Esophagus muscularis mucosa (tissue), 4 donors: ENCODE data around the gene IP6K1.

Source experiments
- EP300 ChIP-seq: sonication (generic); formaldehyde crosslinking; IDR thresholded peaks from one replicate; pipeline ENCODE4 v1.6.1; 2017; ENCODE audit warnings: antibody characterized with exemption
- POLR2A ChIP-seq: fragments of 450-650 bp; IDR thresholded peaks from one replicate; pipeline ENCODE4 v1.6.1; 2017; ENCODE audit warnings: antibody characterized with exemption, moderate library complexity, mild to moderate bottlenecking, low read depth
- POLR2AphosphoS5 ChIP-seq, 2 donors: sonication (generic); formaldehyde crosslinking; IDR thresholded peaks; one replicate each; pipeline ENCODE4 v1.6.1; 2017; ENCODE audit warnings: antibody characterized with exemption in 2 of 2
- TF ChIP-seq, protein P1 (sequence below), 3 experiments: fragments of 200-600 bp in 2 of 3; fragments of 450-650 bp in 1 of 3; sonication (generic) in 2 of 3; IDR thresholded peaks; one replicate each; pipeline ENCODE4 v1.5.1; 2017 to 2019; ENCODE audit warnings: antibody characterized with exemption in 3 of 3, mild to moderate bottlenecking in 2 of 3, moderate library complexity in 1 of 3

GRCh38 chr3:49703956-49704355 lies 82.4 kb downstream of the IP6K1 start:
- TF ChIP-seq, protein P1, sequence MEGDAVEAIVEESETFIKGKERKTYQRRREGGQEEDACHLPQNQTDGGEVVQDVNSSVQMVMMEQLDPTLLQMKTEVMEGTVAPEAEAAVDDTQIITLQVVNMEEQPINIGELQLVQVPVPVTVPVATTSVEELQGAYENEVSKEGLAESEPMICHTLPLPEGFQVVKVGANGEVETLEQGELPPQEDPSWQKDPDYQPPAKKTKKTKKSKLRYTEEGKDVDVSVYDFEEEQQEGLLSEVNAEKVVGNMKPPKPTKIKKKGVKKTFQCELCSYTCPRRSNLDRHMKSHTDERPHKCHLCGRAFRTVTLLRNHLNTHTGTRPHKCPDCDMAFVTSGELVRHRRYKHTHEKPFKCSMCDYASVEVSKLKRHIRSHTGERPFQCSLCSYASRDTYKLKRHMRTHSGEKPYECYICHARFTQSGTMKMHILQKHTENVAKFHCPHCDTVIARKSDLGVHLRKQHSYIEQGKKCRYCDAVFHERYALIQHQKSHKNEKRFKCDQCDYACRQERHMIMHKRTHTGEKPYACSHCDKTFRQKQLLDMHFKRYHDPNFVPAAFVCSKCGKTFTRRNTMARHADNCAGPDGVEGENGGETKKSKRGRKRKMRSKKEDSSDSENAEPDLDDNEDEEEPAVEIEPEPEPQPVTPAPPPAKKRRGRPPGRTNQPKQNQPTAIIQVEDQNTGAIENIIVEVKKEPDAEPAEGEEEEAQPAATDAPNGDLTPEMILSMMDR (IDR thresholded peaks at IDR 0.05), result no peak
- no peak for TF ChIP-seq POLR2A
- no peak for TF ChIP-seq POLR2AphosphoS5 (IDR thresholded peaks at IDR 0.05)
- TF ChIP-seq EP300, result no peak
